ENCODE measurements around the gene MBTPS1.

GRCh38 chr16:84116720-84117493, at the start of gene MBTPS1:
- TF ChIP-seq CTCF (IDR thresholded peaks at IDR 0.05; ENCODE audit: insufficient read depth, low read length, poor library complexity, severe bottlenecking), result no peak
- no peak for TF ChIP-seq EZH2phosphoT487 (conservative IDR thresholded peaks at IDR 0.05; ENCODE audit: low read length)
